Measurements from ENCODE around the gene TMEM176A. TPM values are rescaled to one million over a fixed set of nuclear protein-coding genes. Genes with fewer than 3 reads are reported as not detected.

TMEM176A gene
- total RNA-seq, 1 donor = not detected

DNA sequence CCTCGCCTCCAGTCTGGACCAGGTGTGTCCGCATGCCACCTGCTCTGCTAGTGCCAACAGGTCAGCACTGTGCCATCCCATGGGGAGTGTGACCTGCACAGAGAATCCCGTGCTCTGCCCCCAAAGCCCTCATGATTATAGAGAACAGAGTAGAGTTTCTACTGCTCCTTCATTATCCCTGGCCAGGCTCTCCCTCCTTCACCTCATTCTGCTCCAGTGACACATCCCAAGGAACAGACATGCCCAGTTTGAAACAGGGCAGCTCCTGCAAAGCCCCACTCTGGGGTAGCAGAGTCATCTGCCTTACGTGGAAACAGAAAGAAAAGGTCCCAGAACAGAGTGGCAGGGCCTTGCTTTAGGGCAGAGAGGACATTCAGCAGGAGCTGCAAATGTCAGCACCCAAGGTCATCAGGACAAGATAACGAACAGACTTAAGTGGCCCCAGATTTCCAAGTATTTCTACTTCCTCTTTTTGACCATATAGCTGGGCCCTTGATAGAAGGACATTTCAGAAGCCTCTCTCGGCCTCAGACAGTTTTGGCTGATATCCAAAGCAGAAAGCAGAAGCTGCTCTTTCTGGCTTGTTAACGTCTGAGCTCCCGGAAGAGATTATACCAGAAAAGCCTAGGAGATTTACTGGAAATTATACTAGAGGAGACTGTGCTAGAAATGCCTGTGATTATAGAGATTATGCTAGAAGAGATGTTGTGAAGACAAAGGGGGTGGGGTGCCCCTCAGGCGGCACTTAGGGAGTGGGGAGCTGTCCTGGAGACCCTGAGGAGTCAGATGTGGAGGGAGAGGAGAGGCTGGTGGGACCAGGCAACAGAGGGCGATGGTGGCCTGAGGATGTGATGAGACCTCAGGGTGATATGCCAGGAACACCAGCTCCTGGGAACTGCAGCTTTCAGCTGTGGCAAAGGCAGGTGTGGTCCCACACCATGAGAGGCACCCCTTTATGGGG lies 13.0 kb upstream of the TMEM176A start:
- H3K4me3 ChIP-seq (ENCODE audit: low read depth, low read length) = no peak overlapping the region
- TF ChIP-seq CTCF (IDR thresholded peaks at IDR 0.05; ENCODE audit: insufficient read depth, low read depth, low read length) = no peak
- peak; percentile 28 for DNase-seq (ENCODE audit: low read depth)

DNA sequence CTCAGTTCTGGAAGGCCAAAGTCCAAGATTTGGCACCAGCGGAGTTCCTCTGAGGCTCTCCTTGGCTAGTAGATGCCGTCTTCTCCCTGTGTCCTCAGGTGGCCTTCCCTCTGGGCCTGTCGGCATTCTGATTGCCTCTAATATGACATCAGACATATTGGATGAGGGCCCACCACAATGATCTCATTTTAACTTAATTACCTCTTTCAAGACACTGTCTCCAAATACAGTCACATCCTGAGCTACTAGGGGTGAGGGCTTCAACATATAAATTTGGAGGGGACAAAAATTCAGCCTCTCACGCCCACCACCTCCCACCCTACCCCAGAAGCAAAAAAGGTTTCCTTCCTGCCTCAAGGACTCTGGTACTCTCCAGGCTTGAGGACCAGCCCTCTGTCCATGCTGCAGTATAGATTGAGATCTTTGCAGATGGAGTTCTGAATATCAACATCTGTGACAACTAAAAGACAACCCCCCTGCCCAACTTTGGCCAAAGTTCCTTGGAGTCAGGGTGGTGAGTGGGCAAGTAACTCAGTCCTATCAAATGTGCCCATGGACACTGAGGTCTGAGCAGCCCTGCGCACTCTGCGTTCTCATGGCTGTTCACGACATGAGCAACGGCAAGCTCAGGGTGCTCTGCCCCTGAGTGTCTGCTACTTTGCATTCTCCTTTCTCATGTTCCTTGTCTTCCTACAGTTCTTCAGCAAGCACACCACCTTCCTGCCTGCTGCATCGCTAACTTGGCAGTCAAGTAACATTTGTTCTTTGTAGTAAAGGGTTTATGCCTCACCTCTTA lies 11.9 kb upstream of the TMEM176A start:
- no peak for TF ChIP-seq CTCF (IDR thresholded peaks at IDR 0.05; ENCODE audit: insufficient read depth, low read depth, low read length)
- no peak overlapping the region for H3K4me3 ChIP-seq (ENCODE audit: low read depth, low read length)
- DNase-seq (ENCODE audit: low read depth) = no peak

DNA sequence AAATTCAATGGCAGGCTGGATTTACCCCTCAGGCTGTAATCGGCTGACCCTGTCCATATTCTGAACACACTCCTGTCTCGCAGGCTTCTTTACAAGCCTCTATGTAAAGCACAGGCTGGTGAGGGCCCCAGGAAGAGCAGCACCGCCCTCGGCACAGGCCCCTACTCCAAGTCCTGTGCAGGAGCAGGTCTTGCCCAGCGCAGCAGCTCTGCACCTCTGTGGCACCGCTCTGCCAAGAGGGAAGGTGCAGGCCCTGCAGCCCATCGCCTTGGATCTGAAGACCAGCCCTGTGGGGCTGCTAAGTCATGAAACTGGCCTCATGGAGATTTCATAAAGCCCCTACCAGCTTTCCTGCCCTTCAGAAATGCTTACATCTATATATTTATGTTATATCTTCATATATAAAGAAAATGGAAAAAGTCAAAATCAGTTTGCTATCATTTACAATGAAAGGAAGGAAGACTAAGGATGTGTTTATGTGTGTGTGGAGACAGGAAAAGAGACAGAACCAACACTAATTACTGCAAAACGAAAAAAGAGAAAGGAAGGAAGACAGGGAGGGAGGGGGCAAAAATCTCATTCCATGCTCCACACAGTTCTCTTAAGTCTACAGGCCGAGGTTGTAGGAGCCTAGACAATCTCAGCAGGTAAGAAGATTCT lies 10.0 kb upstream of the TMEM176A start:
- TF ChIP-seq CTCF (IDR thresholded peaks at IDR 0.05; ENCODE audit: insufficient read depth, low read depth, low read length) = no peak
- no peak for DNase-seq (ENCODE audit: low read depth)
- H3K4me3 ChIP-seq (ENCODE audit: low read depth, low read length) = no peak overlapping the region

DNA sequence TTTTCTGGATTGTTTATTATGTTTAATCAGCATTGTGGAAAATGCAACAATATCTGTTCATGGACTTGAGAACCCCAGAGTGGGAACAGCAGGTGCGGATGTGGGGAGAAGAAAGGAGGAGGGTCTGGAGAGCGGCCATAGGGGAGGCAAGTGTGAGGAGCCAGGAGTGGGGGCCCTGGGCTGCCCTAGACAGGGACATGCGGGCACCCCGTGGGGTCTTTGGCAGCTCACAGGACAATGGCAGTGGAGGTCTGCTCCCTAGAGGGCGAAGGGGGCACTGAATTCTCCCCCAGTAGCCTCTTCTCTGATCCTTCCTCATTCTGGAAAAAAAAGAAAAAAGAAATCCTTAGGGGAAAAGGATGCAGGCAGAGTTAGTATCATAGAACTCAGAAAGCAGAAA lies 9.3 kb upstream of the TMEM176A start:
- no peak for TF ChIP-seq CTCF (IDR thresholded peaks at IDR 0.05; ENCODE audit: insufficient read depth, low read depth, low read length)
- DNase-seq (ENCODE audit: low read depth) = no peak

GRCh38 chr7:150791746-150792452 lies 8.7 kb upstream of the TMEM176A start:
- no peak for DNase-seq (ENCODE audit: low read depth)
- no peak overlapping the region for H3K4me3 ChIP-seq (ENCODE audit: low read depth, low read length)
- TF ChIP-seq CTCF (IDR thresholded peaks at IDR 0.05; ENCODE audit: insufficient read depth, low read depth, low read length) = no peak

More for the DNA sequence above, 9.3 kb upstream of the TMEM176A start:
- no peak overlapping the region for H3K4me3 ChIP-seq (ENCODE audit: low read depth, low read length)
